Measurements from ENCODE around the gene ALMS1.
"Not testable (repeated sequence)": the region's sequence is repeated elsewhere in the genome, so short reads cannot be mapped to it uniquely, and the experiment has no call there.

ALMS1 gene

GRCh38 chr2:73385504-73386341 lies at the start of gene ALMS1:
Gene ALMS1, plus strand, starts transcription at chr2:73385836. Its CDS starts 33 bp downstream, at chr2:73385869.
- DNase-seq (ENCODE audit: low read depth): peak; percentile 51

GRCh38 chr2:73337828-73338227 lies 47.8 kb upstream of the ALMS1 start:
- DNase-seq (ENCODE audit: low read depth): no peak

GRCh38 chr2:73339201-73339600 lies 46.4 kb upstream of the ALMS1 start:
- no peak for DNase-seq (ENCODE audit: low read depth)

- no peak for DNase-seq (ENCODE audit: low read depth)
These were observed 44.6 kb upstream of the ALMS1 start for GRCh38 chr2:73341039-73341438.

GRCh38 chr2:73343992-73344391 lies 41.6 kb upstream of the ALMS1 start:
- no peak for DNase-seq (ENCODE audit: low read depth)

GRCh38 chr2:73344747-73345146 lies 40.9 kb upstream of the ALMS1 start:
- not testable (repeated sequence) for DNase-seq (ENCODE audit: low read depth)

- no peak for DNase-seq (ENCODE audit: low read depth)
These were observed 35.5 kb upstream of the ALMS1 start for GRCh38 chr2:73350035-73350691.

GRCh38 chr2:73356097-73356496 lies 29.5 kb upstream of the ALMS1 start:
- DNase-seq (ENCODE audit: low read depth): no peak

- no peak for DNase-seq (ENCODE audit: low read depth)
These were observed 25.5 kb upstream of the ALMS1 start for GRCh38 chr2:73359915-73360697.

- no peak for DNase-seq (ENCODE audit: low read depth)
These were observed 19.6 kb upstream of the ALMS1 start for GRCh38 chr2:73366060-73366459.

GRCh38 chr2:73368781-73369180 lies 16.9 kb upstream of the ALMS1 start:
- no peak for DNase-seq (ENCODE audit: low read depth)

GRCh38 chr2:73370348-73370747 lies 15.3 kb upstream of the ALMS1 start:
- DNase-seq (ENCODE audit: low read depth): no peak

GRCh38 chr2:73373344-73373743 lies 12.3 kb upstream of the ALMS1 start:
- DNase-seq (ENCODE audit: low read depth): no peak

- no peak for DNase-seq (ENCODE audit: low read depth)
These were observed 11.4 kb upstream of the ALMS1 start for GRCh38 chr2:73374269-73374668.

GRCh38 chr2:73376681-73377080 lies 9.0 kb upstream of the ALMS1 start:
- DNase-seq (ENCODE audit: low read depth): no peak

- no peak for DNase-seq (ENCODE audit: low read depth)
These were observed 2.6 kb upstream of the ALMS1 start for GRCh38 chr2:73383036-73383435.

GRCh38 chr2:73385123-73385503 lies 523 bp upstream of the ALMS1 start:
- DNase-seq (ENCODE audit: low read depth): no peak

- DNase-seq (ENCODE audit: low read depth): no peak
These were observed 769 bp downstream of the ALMS1 start for GRCh38 chr2:73386342-73386868.

GRCh38 chr2:73386894-73387636 lies 1.4 kb downstream of the ALMS1 start:
- no peak for DNase-seq (ENCODE audit: low read depth)

- no peak for DNase-seq (ENCODE audit: low read depth)
These were observed 16.9 kb downstream of the ALMS1 start for GRCh38 chr2:73402386-73403103.

GRCh38 chr2:73403237-73403636 lies 17.6 kb downstream of the ALMS1 start:
- no peak for DNase-seq (ENCODE audit: low read depth)

Data from HS-27A (cell line).